ENCODE results near the gene BCL11A. TPM values are rescaled to one million over a fixed set of nuclear protein-coding genes. Genes with fewer than 3 reads are reported as not detected.
A peak's percentile ranks its signal among the peaks of the same experiment; 100 is the strongest.

The BCL11A gene
- total and polyA plus RNA-seq, 2 of the 13 experiments (the other 11 are each of a cell fraction or from before 2014, with no cell fraction given): not detected

- TF ChIP-seq, protein P1, sequence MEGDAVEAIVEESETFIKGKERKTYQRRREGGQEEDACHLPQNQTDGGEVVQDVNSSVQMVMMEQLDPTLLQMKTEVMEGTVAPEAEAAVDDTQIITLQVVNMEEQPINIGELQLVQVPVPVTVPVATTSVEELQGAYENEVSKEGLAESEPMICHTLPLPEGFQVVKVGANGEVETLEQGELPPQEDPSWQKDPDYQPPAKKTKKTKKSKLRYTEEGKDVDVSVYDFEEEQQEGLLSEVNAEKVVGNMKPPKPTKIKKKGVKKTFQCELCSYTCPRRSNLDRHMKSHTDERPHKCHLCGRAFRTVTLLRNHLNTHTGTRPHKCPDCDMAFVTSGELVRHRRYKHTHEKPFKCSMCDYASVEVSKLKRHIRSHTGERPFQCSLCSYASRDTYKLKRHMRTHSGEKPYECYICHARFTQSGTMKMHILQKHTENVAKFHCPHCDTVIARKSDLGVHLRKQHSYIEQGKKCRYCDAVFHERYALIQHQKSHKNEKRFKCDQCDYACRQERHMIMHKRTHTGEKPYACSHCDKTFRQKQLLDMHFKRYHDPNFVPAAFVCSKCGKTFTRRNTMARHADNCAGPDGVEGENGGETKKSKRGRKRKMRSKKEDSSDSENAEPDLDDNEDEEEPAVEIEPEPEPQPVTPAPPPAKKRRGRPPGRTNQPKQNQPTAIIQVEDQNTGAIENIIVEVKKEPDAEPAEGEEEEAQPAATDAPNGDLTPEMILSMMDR (CRISPR knock-in tag; IDR thresholded peaks at IDR 0.05): peak; percentile 96
- TF ChIP-seq RELA (CRISPR knock-in tag; IDR thresholded peaks at IDR 0.05): 0 out of 2 replicates have a peak, but pooled peaks have one; percentile 50
- TF ChIP-seq CBX2 (IDR thresholded peaks at IDR 0.05; ENCODE audit: low read depth, low read length): no peak
- no peak for TF ChIP-seq CBX2 (CRISPR knock-in tag; IDR thresholded peaks at IDR 0.05; ENCODE audit: low read depth)
- peak; percentile 56; the same call in 1 of the 2 replicates for TF ChIP-seq SALL1 (CRISPR knock-in tag; IDR thresholded peaks at IDR 0.05)
- 0 out of 2 replicates have a peak, but pooled peaks have one; percentile 23 for TF ChIP-seq ZNF792 (CRISPR knock-in tag; IDR thresholded peaks at IDR 0.05)
- peak; percentile 57 for TF ChIP-seq TEAD3 (CRISPR knock-in tag; optimal IDR thresholded peaks at IDR 0.05; ENCODE audit: borderline replicate concordance)
- peak; percentile 32; the same call in 1 of the 2 replicates for TF ChIP-seq KDM5B (CRISPR knock-in tag; IDR thresholded peaks at IDR 0.05; ENCODE audit: borderline replicate concordance)
- peak; percentile 43; the same call in 1 of the 2 replicates for TF ChIP-seq ZFY (CRISPR knock-in tag; IDR thresholded peaks at IDR 0.05)
- TF ChIP-seq EZH2 (conservative IDR thresholded peaks at IDR 0.05; ENCODE audit: low read depth, low read length): peak; percentile 97
- TF ChIP-seq THAP11 (CRISPR knock-in tag; IDR thresholded peaks at IDR 0.05): peak; percentile 32; the same call in 1 of the 2 replicates
- peak; percentile 29; the same call in 1 of the 2 replicates for TF ChIP-seq ZFX (CRISPR knock-in tag; IDR thresholded peaks at IDR 0.05; ENCODE audit: low read depth)
- peak; percentile 99 for TF ChIP-seq RAD21 (CRISPR knock-in tag; IDR thresholded peaks at IDR 0.05)
- peak; percentile 20; the same call in 1 of the 2 replicates for TF ChIP-seq ZGPAT (CRISPR knock-in tag; IDR thresholded peaks at IDR 0.05)
- TF ChIP-seq KLF6 (CRISPR knock-in tag; IDR thresholded peaks at IDR 0.05): 0 out of 2 replicates have a peak, but pooled peaks have one; percentile 22
- TF ChIP-seq HBP1 (CRISPR knock-in tag; IDR thresholded peaks at IDR 0.05; ENCODE audit: low read depth): 0 out of 2 replicates have a peak, but pooled peaks have one; percentile 32
- no peak for TF ChIP-seq AGO2 (optimal IDR thresholded peaks at IDR 0.05; ENCODE audit: low read depth, low read length)
- TF ChIP-seq, protein P2, sequence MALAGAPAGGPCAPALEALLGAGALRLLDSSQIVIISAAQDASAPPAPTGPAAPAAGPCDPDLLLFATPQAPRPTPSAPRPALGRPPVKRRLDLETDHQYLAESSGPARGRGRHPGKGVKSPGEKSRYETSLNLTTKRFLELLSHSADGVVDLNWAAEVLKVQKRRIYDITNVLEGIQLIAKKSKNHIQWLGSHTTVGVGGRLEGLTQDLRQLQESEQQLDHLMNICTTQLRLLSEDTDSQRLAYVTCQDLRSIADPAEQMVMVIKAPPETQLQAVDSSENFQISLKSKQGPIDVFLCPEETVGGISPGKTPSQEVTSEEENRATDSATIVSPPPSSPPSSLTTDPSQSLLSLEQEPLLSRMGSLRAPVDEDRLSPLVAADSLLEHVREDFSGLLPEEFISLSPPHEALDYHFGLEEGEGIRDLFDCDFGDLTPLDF (CRISPR knock-in tag; IDR thresholded peaks at IDR 0.05): no peak
- TF ChIP-seq, protein P3, sequence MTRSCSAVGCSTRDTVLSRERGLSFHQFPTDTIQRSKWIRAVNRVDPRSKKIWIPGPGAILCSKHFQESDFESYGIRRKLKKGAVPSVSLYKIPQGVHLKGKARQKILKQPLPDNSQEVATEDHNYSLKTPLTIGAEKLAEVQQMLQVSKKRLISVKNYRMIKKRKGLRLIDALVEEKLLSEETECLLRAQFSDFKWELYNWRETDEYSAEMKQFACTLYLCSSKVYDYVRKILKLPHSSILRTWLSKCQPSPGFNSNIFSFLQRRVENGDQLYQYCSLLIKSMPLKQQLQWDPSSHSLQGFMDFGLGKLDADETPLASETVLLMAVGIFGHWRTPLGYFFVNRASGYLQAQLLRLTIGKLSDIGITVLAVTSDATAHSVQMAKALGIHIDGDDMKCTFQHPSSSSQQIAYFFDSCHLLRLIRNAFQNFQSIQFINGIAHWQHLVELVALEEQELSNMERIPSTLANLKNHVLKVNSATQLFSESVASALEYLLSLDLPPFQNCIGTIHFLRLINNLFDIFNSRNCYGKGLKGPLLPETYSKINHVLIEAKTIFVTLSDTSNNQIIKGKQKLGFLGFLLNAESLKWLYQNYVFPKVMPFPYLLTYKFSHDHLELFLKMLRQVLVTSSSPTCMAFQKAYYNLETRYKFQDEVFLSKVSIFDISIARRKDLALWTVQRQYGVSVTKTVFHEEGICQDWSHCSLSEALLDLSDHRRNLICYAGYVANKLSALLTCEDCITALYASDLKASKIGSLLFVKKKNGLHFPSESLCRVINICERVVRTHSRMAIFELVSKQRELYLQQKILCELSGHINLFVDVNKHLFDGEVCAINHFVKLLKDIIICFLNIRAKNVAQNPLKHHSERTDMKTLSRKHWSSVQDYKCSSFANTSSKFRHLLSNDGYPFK (CRISPR knock-in tag; IDR thresholded peaks at IDR 0.05; ENCODE audit: borderline replicate concordance): peak; percentile 19; the same call in 1 of the 2 replicates
- TF ChIP-seq HOXA3 (CRISPR knock-in tag; IDR thresholded peaks at IDR 0.05): peak; percentile 41; the same call in 1 of the 2 replicates
- no peak for TF ChIP-seq NR1H2 (CRISPR knock-in tag; IDR thresholded peaks at IDR 0.05; ENCODE audit: borderline replicate concordance, low read depth)
Measured at GRCh38 chr2:60581433-60582282, 28.2 kb upstream of the BCL11A start (continued).

All from HepG2 (cell line).